Measurements from ENCODE around the gene STAT3. TPM values are rescaled to one million over a fixed set of nuclear protein-coding genes. Genes with fewer than 3 reads are reported as not detected.

STAT3 gene
- total and polyA plus RNA-seq, 3 experiments from 2014 or later = 148 to 166 (median 155) TPM

Other genes starting within 250 kb of the STAT3 start
- gene RAB5C, start 233.5 kb downstream of the STAT3 start, total RNA-seq = 10 to 100 TPM; 61.3 to 64.3 TPM
- gene RAB5C, start 233.5 kb downstream of the STAT3 start, polyA plus RNA-seq = 86.0 TPM
- gene KCNH4, start 207.3 kb downstream of the STAT3 start, total RNA-seq = 1 to 10 TPM; 1.5 to 1.7 TPM
- gene KCNH4, start 207.3 kb downstream of the STAT3 start, polyA plus RNA-seq = not detected
- gene HCRT, start 203.0 kb downstream of the STAT3 start, total RNA-seq = not detected
- gene HCRT, start 203.0 kb downstream of the STAT3 start, polyA plus RNA-seq = not detected
- gene GHDC, start 193.9 kb downstream of the STAT3 start, total RNA-seq = 10 to 100 TPM; 18.4 to 21.7 TPM
- gene GHDC, start 193.9 kb downstream of the STAT3 start, polyA plus RNA-seq = 23.1 TPM
- gene STAT5B, start 112.1 kb downstream of the STAT3 start, total RNA-seq = 100 to 1,000 TPM; 124 to 132 TPM
- 108 TPM for gene STAT5B, start 112.1 kb downstream of the STAT3 start, polyA plus RNA-seq
- gene STAT5A, start 99.9 kb downstream of the STAT3 start, total RNA-seq = 100 to 1,000 TPM; 259 to 263 TPM
- gene STAT5A, start 99.9 kb downstream of the STAT3 start, polyA plus RNA-seq = 90.3 TPM
- under 1 TPM; 0.18 to 0.22 TPM for gene CAVIN1, start 34.8 kb upstream of the STAT3 start, total RNA-seq
- not detected for gene CAVIN1, start 34.8 kb upstream of the STAT3 start, polyA plus RNA-seq
- 1 to 10 TPM; 3.0 to 3.6 TPM for gene ATP6V0A1, start 70.4 kb upstream of the STAT3 start, total RNA-seq
- gene ATP6V0A1, start 70.4 kb upstream of the STAT3 start, polyA plus RNA-seq = 5.5 TPM
- 10 to 100 TPM; 15.8 to 17.4 TPM for gene NAGLU, start 147.8 kb upstream of the STAT3 start, total RNA-seq
- gene NAGLU, start 147.8 kb upstream of the STAT3 start, polyA plus RNA-seq = 17.0 TPM
- gene HSD17B1, start 164.5 kb upstream of the STAT3 start, total RNA-seq = under 1 TPM; 0.29 to 0.37 TPM
- gene HSD17B1, start 164.5 kb upstream of the STAT3 start, polyA plus RNA-seq = 0.48 TPM
- gene COASY, start 173.7 kb upstream of the STAT3 start, total RNA-seq = 100 to 1,000 TPM; 103 to 107 TPM
- 65.6 TPM for gene COASY, start 173.7 kb upstream of the STAT3 start, polyA plus RNA-seq
- 10 to 100 TPM; 61.8 to 62.3 TPM for gene MLX, start 178.7 kb upstream of the STAT3 start, total RNA-seq
- 52.1 TPM for gene MLX, start 178.7 kb upstream of the STAT3 start, polyA plus RNA-seq
- 10 to 100 TPM; 35.9 to 36.2 TPM for gene PSMC3IP, start 189.3 kb upstream of the STAT3 start, total RNA-seq
- 0.83 TPM for gene PSMC3IP, start 189.3 kb upstream of the STAT3 start, polyA plus RNA-seq
- gene RETREG3, start 220.9 kb upstream of the STAT3 start, total RNA-seq = 10 to 100 TPM; 39.7 to 40.3 TPM
- 109 TPM for gene RETREG3, start 220.9 kb upstream of the STAT3 start, polyA plus RNA-seq
- gene TUBG1, start 221.2 kb upstream of the STAT3 start, total RNA-seq = 100 to 1,000 TPM; 112 to 119 TPM
- 11.1 TPM for gene TUBG1, start 221.2 kb upstream of the STAT3 start, polyA plus RNA-seq